VCaP (cell line): Measurements from ENCODE around the gene EPB41L1.

Source experiments
- H3K27ac ChIP-seq: fragments of 450-650 bp; 2 replicates; pipeline ENCODE4 v1.5.1; 2017
- CTCF ChIP-seq: fragments of 450-650 bp; conservative IDR thresholded peaks from 2 replicates; pipeline ENCODE4 v1.5.1; 2017; ENCODE audit warnings: mild to moderate bottlenecking, moderate library complexity

EPB41L1 gene

GRCh38 chr20:36182604-36183154 lies 28.1 kb downstream of the EPB41L1 start:
- TF ChIP-seq CTCF: no peak

GRCh38 chr20:36183155-36183944 lies 28.8 kb downstream of the EPB41L1 start:
- H3K27ac ChIP-seq: no peak overlapping the region
- no peak for TF ChIP-seq CTCF

More at GRCh38 chr20:36182604-36183154, 28.1 kb downstream of the EPB41L1 start:
- H3K27ac ChIP-seq: no peak overlapping the region

- TF ChIP-seq CTCF: no peak
- no peak overlapping the region for H3K27ac ChIP-seq
These were observed 30.6 kb downstream of the EPB41L1 start for GRCh38 chr20:36184816-36185776.

GRCh38 chr20:36193977-36194712 lies 39.6 kb downstream of the EPB41L1 start:
- no peak for TF ChIP-seq CTCF
- no peak overlapping the region for H3K27ac ChIP-seq

- no peak for TF ChIP-seq CTCF
These were observed 42.1 kb downstream of the EPB41L1 start for GRCh38 chr20:36196676-36197075.

GRCh38 chr20:36197271-36197670 lies 42.7 kb downstream of the EPB41L1 start:
- TF ChIP-seq CTCF: no peak
- no peak overlapping the region for H3K27ac ChIP-seq

More at GRCh38 chr20:36196676-36197075, 42.1 kb downstream of the EPB41L1 start:
- H3K27ac ChIP-seq: no peak overlapping the region
